DMS79 treated with DMSO at 0.1 percent for 48 hours (cell line): Measurements from ENCODE around the gene PRKCZ.
A peak's percentile ranks its signal among the peaks of the same experiment; 100 is the strongest.

Experiments
- DNase-seq: peaks from one replicate; lab custom pipeline; 2025; lab: John Stamatoyannopoulos, UW

PRKCZ gene

DNA sequence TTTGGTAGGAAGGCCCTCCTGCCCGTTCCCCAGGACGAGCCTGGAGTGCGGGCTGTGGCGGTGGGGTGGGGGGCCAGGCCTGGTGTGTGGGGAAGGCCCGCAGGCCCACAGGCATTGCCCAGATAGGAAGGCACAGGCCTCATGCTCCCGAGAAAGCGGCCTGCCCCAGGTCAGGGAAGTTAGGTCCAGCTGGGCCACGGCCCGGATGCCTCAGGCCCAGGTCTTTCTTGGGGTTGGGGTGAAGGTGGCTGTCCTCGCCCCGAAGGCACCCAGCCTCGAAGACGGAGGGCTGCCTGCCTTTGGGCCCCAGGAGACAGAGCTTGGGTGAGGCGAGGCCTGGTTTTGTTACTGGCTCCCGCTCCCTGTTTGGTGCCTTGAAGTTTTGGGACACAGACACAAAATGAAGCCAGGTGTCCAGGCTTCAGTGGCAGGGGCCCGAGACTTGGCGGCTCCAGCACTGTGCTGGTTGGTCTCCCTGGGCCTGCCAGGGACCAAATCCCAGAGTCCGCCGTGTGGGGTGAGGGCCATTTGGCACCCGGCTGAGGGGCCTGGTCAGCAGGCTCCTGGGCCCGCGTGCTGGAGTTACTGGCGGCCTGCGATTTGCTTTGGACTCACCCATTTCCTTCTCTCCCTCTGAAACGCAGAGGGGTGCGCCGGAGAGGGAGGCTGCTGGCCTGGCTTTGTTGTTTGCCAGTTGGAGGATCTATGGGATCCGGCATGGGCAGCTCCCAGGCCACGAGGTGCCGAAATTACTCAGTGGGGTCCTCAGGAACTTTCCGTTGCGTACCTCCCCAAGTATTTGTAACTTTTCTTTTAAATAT is 179.9 kb downstream of the PRKCZ start:
- no peak for DNase-seq

GRCh38 chr1:2230781-2231531 is 180.7 kb downstream of the PRKCZ start:
- peak; percentile 21 for DNase-seq

- peak; percentile 18 for DNase-seq
Observed at GRCh38 chr1:2231532-2232254, 181.5 kb downstream of the PRKCZ start.

DNA sequence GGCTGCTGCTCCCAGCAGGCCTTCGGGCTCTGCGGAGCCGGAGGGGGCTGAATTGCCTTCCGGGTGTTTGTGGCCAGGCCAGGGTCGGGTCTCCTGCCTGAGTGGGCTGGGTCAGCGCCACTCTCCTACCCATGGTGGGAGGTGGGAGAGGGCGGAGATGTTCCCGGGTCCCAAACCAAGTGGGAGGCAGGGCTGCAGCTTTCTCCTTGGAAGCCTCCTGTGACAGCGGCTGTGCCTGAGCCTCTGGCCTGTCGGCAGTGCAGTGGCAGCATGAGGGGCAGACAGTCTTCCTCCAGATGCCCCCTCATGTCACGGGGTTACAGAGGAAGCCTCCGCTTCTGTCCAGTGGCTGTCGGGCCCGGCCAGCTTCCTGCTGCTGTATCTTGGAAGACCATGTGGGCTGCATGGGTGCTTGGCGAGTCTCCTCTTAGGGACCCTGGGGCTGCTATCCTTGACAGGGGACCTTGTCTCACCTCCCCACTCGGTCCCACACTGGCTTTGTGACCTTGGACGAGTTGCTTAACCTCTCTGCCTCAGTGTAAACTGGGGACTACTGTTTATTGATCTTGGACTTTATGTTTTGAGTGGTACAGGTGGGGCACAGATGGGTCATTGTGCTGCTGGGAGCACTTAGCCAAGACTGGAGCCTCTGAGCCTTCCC is 182.2 kb downstream of the PRKCZ start:
- no peak for DNase-seq

DNA sequence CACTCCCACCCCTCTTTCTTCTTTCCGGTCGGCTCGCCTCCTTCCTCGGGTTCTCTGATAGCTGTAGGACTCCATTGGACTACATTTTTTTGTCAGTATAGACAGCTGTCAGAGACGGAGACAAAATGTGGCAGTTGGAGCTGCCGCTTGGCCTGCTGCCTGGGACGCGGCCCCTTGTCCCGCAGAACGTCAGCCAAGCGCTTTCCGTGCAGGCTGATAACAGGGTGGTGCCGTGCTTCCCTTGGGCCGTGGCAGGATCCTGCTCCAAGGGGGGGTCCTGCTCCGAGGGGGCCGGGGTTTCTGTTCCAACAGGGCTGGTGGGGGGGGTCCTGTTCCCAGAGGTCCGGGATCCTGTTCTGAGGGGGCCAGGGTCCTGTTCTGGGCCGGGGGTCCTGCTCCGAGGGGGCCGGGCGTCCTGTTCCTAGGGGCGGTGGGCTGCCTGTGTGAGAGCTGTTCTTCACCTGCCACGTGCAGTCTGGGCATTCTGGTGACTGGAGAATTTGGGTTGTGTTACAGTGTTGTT is 182.8 kb downstream of the PRKCZ start:
- DNase-seq: no peak

GRCh38 chr1:2233468-2233867 is 183.3 kb downstream of the PRKCZ start:
- no peak for DNase-seq

DNA sequence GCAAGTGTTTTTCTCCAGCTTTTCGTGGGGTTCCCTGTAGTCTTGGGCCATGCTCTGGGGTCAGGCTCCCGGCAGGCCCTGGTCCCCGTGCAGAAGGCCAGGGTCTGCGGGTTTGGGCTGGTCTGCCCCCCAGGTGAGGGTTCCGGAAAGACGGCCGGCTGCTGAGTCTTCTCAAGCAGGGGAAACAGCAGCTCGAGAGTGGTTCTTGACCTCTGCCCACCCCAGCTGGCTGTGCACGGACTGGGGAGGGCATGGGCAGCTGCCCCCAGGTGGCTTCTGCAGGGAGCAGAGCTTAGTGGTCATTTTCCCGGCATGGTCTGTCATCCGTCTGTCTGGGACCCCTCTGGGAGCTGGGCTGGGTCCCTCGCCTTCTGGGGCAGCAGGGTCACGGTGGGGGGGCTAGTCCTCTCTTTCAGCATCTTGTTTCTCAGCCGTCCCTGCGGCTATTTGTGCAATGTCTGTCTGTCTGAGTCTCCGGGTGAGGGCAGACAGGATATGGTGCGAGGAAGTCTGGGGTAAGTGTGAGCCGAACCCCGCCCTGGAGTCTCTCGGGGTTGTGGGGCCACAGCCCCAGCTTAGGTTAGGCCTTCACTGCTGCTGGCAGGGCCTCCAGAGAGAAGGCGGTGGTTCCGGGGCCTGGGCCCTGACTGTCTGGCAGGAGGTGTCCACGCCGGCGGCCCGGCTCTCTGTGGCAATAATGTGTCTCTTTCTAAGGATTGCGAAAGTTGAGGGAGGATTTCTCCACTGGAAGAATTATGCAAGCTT is 184.0 kb downstream of the PRKCZ start:
- DNase-seq: no peak

DNA sequence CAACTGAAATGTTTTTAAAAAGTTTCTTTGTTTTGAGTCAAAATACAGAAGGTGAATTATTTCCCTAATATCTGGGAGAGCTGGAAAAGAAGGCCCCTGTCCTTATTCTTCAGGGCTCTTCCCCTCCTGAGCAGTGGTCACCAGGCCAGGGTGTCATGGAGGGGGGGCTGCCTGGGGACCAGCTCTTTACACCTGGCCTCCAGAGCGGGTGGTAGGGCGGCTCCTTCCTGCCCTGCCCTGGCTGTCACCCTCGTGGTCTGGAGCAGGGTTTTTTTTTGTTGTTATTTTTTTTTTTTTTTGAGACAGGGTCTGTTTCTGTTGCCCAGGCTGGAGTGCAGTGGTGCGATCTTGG is 184.5 kb downstream of the PRKCZ start:
- DNase-seq: no peak
